Measurements from ENCODE around the gene TBX5.

DNA sequence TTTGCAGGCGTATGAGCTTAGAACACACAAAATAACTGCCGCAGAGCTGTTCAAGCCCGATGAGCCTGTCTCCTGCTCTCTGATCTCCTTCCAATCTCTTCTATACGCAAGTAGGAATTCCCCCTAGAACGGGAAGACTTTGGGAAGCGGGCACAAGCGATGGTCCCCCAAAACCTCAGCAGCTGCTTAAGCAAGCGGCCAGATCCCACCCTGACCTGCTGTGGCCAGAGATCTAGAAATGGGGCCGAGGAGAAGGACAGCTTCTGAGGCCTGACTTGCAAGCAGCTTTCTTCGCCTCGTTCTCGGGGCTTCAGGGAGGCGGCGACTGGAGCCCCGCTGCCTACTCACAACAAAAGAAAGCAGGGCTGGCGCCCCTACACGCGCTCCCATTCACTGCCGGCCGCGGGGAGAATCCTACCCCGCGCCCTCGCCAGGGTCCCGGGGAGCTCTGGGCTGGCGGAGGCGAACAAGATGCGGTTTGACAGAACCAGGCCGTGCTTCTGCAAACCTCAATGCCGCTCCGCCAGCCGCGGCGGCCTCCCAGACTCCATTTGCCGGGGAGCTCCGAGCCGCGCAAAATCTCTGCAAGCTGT lies 922 bp downstream of the TBX5 start:
- TF ChIP-seq CTCF (IDR thresholded peaks at IDR 0.05; ENCODE audit: low read depth, low read length, poor library complexity, severe bottlenecking) (no peak), EZH2phosphoT487 (IDR thresholded peaks at IDR 0.05; ENCODE audit: borderline replicate concordance, low read length) (no peak)

All from DOHH2 (cell line).